Measurements from ENCODE around the gene CFAP65. TPM values are rescaled to one million over a fixed set of nuclear protein-coding genes. Genes with fewer than 3 reads are reported as not detected.

CFAP65 gene
- total and polyA plus RNA-seq, 7 donors: under 0.01 to 0.10 (median under 0.01) TPM; not detected in 4

DNA sequence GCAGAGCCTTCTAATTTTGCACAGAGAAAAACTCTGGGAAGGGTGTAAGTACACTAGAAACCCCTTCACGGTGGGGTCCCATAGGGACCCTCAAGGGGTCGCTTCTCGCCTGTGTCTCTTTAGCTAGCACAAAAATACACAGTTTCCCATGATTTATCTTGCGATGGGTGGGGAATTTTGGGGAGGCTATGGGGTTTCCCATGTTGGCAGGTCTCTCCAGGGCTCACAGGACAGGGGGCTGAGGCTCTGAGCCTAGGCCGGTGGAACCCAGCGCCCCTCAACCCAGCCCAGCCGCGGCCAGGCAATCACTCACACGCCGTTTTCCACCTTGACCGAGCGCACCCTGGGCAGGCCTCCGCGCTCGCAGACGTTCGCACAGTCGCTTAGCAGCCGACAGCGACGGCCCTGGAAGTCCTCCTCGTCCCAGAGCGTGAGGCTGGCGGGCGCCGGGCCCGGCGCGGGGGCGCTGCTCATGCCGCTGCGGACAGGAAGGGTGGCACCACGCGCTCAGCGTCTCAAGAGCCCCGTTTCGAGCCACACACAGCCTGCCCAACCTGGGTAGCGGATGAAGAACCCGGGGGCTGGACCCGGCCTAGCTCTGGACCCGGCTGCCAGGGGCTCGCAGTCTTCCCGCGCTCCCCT, 48.5 kb downstream of the CFAP65 start:
- Histone ChIP-seq H3K27me3 (peaks cover 63 to 100% (median 99%) of the 10 kb centered on the region in 3 donors), H3K9me3 (no peaks in the 10 kb centered on the region), H3K4me3 (peak overlapping the region; percentile 18 to 48 (median 32)), H3K4me1 (peaks cover 0 to 30% (median 26%) of the 10 kb centered on the region in 4 donors), H3K36me3 (no peaks in the 10 kb centered on the region), H3K27ac (no peak overlapping the region)
- 2 to 3% methylated on average over 44 of the region's 44 CpGs for WGBS, 2 donors
- TF ChIP-seq EP300 (IDR thresholded peaks at IDR 0.05) (no peak), POLR2AphosphoS5 (IDR thresholded peaks at IDR 0.05) (no peak), POLR2A (IDR thresholded peaks at IDR 0.05) (no peak)
- TF ChIP-seq, protein P1, sequence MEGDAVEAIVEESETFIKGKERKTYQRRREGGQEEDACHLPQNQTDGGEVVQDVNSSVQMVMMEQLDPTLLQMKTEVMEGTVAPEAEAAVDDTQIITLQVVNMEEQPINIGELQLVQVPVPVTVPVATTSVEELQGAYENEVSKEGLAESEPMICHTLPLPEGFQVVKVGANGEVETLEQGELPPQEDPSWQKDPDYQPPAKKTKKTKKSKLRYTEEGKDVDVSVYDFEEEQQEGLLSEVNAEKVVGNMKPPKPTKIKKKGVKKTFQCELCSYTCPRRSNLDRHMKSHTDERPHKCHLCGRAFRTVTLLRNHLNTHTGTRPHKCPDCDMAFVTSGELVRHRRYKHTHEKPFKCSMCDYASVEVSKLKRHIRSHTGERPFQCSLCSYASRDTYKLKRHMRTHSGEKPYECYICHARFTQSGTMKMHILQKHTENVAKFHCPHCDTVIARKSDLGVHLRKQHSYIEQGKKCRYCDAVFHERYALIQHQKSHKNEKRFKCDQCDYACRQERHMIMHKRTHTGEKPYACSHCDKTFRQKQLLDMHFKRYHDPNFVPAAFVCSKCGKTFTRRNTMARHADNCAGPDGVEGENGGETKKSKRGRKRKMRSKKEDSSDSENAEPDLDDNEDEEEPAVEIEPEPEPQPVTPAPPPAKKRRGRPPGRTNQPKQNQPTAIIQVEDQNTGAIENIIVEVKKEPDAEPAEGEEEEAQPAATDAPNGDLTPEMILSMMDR (IDR thresholded peaks at IDR 0.05): no peak
- DNase-seq: no peak
- intact Hi-C loops (cut with DNase I): loop anchor here (10.0 kb wide), 1 partner anchor 162 kb away; no protein-coding TSS in a partner anchor

DNA sequence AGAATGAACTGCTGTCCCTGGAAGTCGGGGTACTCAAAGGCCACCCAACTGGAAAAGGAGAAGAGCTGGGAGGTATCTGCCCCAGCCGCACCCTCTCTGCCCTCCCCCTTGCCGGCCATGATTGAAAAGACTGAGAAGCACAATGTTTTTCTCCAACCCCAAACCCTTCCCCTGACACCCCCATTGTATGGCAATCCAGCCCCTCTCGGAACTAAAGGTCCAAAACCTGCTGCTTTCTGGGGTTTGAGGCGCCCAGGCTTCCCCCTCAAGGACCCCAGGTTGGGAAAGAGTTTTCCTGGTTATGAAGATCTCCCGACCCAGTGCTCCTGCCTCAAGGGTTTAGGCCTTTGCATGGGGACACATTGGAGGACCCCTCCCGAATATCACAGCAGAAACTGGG, 49.1 kb downstream of the CFAP65 start:
- peak; percentile 27 for DNase-seq
- intact Hi-C loops (cut with DNase I): loop anchor here (10.0 kb wide), 1 partner anchor 163 kb away; no protein-coding TSS in a partner anchor
- 11 to 15% methylated on average over 7 of the region's 7 CpGs for WGBS, 2 donors
- Histone ChIP-seq H3K9me3 (no peaks in the 10 kb centered on the region), H3K36me3 (no peaks in the 10 kb centered on the region), H3K4me1 (peaks cover 0 to 30% (median 26%) of the 10 kb centered on the region in 4 donors), H3K27me3 (peaks cover 66 to 100% (median 99%) of the 10 kb centered on the region in 3 donors), H3K4me3 (no peak overlapping the region), H3K27ac (no peak overlapping the region)
- TF ChIP-seq, protein P1 (IDR thresholded peaks at IDR 0.05): no peak
- TF ChIP-seq POLR2AphosphoS5 (IDR thresholded peaks at IDR 0.05) (no peak), EP300 (IDR thresholded peaks at IDR 0.05) (no peak), POLR2A (IDR thresholded peaks at IDR 0.05) (no peak)

DNA sequence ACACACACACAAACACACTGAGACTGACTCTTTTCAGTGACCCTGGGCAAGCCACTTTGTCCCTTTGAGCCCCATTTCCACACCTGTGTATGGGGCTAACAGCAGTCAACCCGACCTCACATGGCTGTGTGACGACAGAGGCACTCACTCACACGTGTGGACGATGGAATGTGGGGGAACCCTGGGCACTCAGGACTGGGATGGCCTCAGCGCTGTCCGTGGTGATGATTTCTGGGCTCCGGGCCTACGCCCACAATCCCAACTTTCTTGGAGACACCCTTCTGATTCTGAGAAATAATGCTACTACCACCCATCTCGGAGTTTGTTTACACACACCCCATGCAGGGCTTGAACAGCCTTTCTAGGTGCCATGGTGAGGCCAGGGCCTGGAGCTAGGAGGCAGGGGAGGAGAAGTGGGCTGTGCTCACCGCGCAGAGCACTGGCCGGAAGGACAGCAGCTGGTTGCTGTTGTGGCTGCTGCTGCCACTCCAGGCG, 49.6 kb downstream of the CFAP65 start:
- no peak overlapping the region for H3K27ac ChIP-seq
- WGBS, 2 donors: 7 to 11% methylated on average over 13 of the region's 13 CpGs
- TF ChIP-seq, protein P1 (IDR thresholded peaks at IDR 0.05): no peak
- TF ChIP-seq EP300 (IDR thresholded peaks at IDR 0.05) (no peak), POLR2A (IDR thresholded peaks at IDR 0.05) (no peak)
- H3K9me3 ChIP-seq: no peaks in the 10 kb centered on the region
- H3K36me3 ChIP-seq: no peaks in the 10 kb centered on the region
- peaks cover 0 to 30% (median 26%) of the 10 kb centered on the region in 4 donors for H3K4me1 ChIP-seq
- no peak overlapping the region for H3K4me3 ChIP-seq
- DNase-seq: peak; percentile 47
- H3K27me3 ChIP-seq: peaks cover 67 to 100% (median 99%) of the 10 kb centered on the region in 3 donors
- intact Hi-C loops (cut with DNase I): loop anchor here (10.0 kb wide), 1 partner anchor 163 kb away; no protein-coding TSS in a partner anchor

DNA sequence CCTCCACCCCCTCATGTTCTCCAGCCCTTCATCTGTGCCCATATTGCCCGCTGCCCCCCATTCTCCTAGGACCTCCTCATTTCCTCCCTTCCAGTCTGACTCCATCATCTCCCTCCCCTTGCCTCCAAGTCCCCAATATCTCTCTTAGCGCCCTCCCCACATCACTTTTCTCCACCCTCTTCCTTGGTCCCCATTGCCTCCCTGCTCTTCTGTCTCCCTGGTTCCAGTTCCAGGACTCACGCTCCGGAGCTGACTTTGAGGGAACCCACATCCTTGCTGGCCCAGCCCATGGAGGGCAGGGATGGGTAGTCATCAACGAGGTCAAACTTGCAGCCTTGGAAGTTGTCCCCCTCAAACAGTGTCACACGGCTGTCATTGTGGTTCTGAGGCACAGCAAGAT, 50.7 kb downstream of the CFAP65 start:
- peaks cover 71 to 100% (median 100%) of the 10 kb centered on the region in 3 donors for H3K27me3 ChIP-seq
- no peak overlapping the region for H3K27ac ChIP-seq
- no peaks in the 10 kb centered on the region for H3K9me3 ChIP-seq
- TF ChIP-seq, protein P1 (IDR thresholded peaks at IDR 0.05): no peak
- TF ChIP-seq POLR2AphosphoS5 (IDR thresholded peaks at IDR 0.05) (no peak), EP300 (IDR thresholded peaks at IDR 0.05) (no peak), POLR2A (IDR thresholded peaks at IDR 0.05) (no peak)
- H3K4me1 ChIP-seq: peaks cover 0 to 22% (median 17%) of the 10 kb centered on the region in 4 donors
- H3K4me3 ChIP-seq: no peak overlapping the region
- DNase-seq: peak; percentile 28
- no peaks in the 10 kb centered on the region for H3K36me3 ChIP-seq
- intact Hi-C loops (cut with DNase I): loop anchor here (10.0 kb wide), 1 partner anchor 164 kb away; no protein-coding TSS in a partner anchor
- 15 to 21% methylated on average over 6 of the region's 6 CpGs for WGBS, 2 donors
